ENCODE results near the gene RTP3.

Gene RTP3

GRCh38 chr3:46485779-46486175 lies 12.0 kb upstream of the RTP3 start:
- DNase-seq = no peak
- ATAC-seq (ENCODE audit: insufficient read depth, low read depth) = no peak
- Histone ChIP-seq H3K27ac (ENCODE audit: low read length) (no peak overlapping the region), H3K79me2 (ENCODE audit: insufficient read depth, low read length) (no peaks in the 10 kb centered on the region), H3K4me3 (ENCODE audit: low read depth in 1 of 2, low read length in 2 of 2) (no peak overlapping the region), H3K4me1 (ENCODE audit: insufficient read depth, low read length) (peaks cover 28% of the 10 kb centered on the region), H4K20me1 (ENCODE audit: insufficient read depth, low read length) (no peaks in the 10 kb centered on the region), H3K27me3 (ENCODE audit: insufficient read depth, low read length, poor library complexity) (no peaks in the 10 kb centered on the region), H3K9me3 (ENCODE audit: insufficient read depth, low read length, severe bottlenecking) (no peaks in the 10 kb centered on the region), H2AFZ (ENCODE audit: low read depth, low read length) (no peak overlapping the region), H3K4me2 (ENCODE audit: insufficient read depth, low read length) (no peak overlapping the region), H3K9ac (ENCODE audit: low read depth, low read length) (no peak overlapping the region), H3K36me3 (ENCODE audit: insufficient read depth, low read length) (no peaks in the 10 kb centered on the region)
- TF ChIP-seq EZH2 (IDR thresholded peaks at IDR 0.05; ENCODE audit: borderline replicate concordance, low read depth, low read length, severe bottlenecking) (no peak), CTCF (IDR thresholded peaks at IDR 0.05; ENCODE audit: borderline replicate concordance, extremely low read depth, low read length, poor library complexity, severe bottlenecking) (no peak)

GRCh38 chr3:46488735-46489361 lies 8.9 kb upstream of the RTP3 start:
- peak overlapping the region; percentile 68 for H3K27ac ChIP-seq (ENCODE audit: low read length)
- H3K27me3 ChIP-seq (ENCODE audit: insufficient read depth, low read length, poor library complexity) = no peaks in the 10 kb centered on the region
- no peak overlapping the region for H2AFZ ChIP-seq (ENCODE audit: low read depth, low read length)
- TF ChIP-seq EZH2 (IDR thresholded peaks at IDR 0.05; ENCODE audit: borderline replicate concordance, low read depth, low read length, severe bottlenecking) (no peak), CTCF (IDR thresholded peaks at IDR 0.05; ENCODE audit: borderline replicate concordance, extremely low read depth, low read length, poor library complexity, severe bottlenecking) (peak; percentile 82)
- 0 out of 2 replicates have a peak overlapping the region, but pooled peaks have one; percentile 3 for H3K9ac ChIP-seq (ENCODE audit: low read depth, low read length)
- ATAC-seq (ENCODE audit: insufficient read depth, low read depth) = peak; percentile 90
- no peaks in the 10 kb centered on the region for H3K9me3 ChIP-seq (ENCODE audit: insufficient read depth, low read length, severe bottlenecking)
- no peak overlapping the region for H3K4me3 ChIP-seq (ENCODE audit: low read depth in 1 of 2, low read length in 2 of 2)
- H3K4me2 ChIP-seq (ENCODE audit: insufficient read depth, low read length) = no peak overlapping the region
- H3K36me3 ChIP-seq (ENCODE audit: insufficient read depth, low read length) = no peaks in the 10 kb centered on the region
- H4K20me1 ChIP-seq (ENCODE audit: insufficient read depth, low read length) = no peaks in the 10 kb centered on the region
- peaks cover 46% of the 10 kb centered on the region for H3K4me1 ChIP-seq (ENCODE audit: insufficient read depth, low read length)
- DNase-seq = peak; percentile 89
- no peaks in the 10 kb centered on the region for H3K79me2 ChIP-seq (ENCODE audit: insufficient read depth, low read length)

GRCh38 chr3:46489381-46489780 lies 8.4 kb upstream of the RTP3 start:
- Histone ChIP-seq H3K9ac (ENCODE audit: low read depth, low read length) (0 out of 2 replicates have a peak overlapping the region, but pooled peaks have one; percentile 3), H4K20me1 (ENCODE audit: insufficient read depth, low read length) (no peaks in the 10 kb centered on the region), H3K4me1 (ENCODE audit: insufficient read depth, low read length) (peaks cover 46% of the 10 kb centered on the region), H3K79me2 (ENCODE audit: insufficient read depth, low read length) (no peaks in the 10 kb centered on the region), H3K27ac (ENCODE audit: low read length) (peak overlapping the region; percentile 68), H2AFZ (ENCODE audit: low read depth, low read length) (no peak overlapping the region), H3K9me3 (ENCODE audit: insufficient read depth, low read length, severe bottlenecking) (no peaks in the 10 kb centered on the region), H3K4me2 (ENCODE audit: insufficient read depth, low read length) (no peak overlapping the region), H3K4me3 (ENCODE audit: low read depth in 1 of 2, low read length in 2 of 2) (no peak overlapping the region), H3K36me3 (ENCODE audit: insufficient read depth, low read length) (no peaks in the 10 kb centered on the region), H3K27me3 (ENCODE audit: insufficient read depth, low read length, poor library complexity) (no peaks in the 10 kb centered on the region)
- DNase-seq (no peak), ATAC-seq (ENCODE audit: insufficient read depth, low read depth) (no peak)
- TF ChIP-seq CTCF (IDR thresholded peaks at IDR 0.05; ENCODE audit: borderline replicate concordance, extremely low read depth, low read length, poor library complexity, severe bottlenecking) (no peak), EZH2 (IDR thresholded peaks at IDR 0.05; ENCODE audit: borderline replicate concordance, low read depth, low read length, severe bottlenecking) (no peak)

Measured in DND-41 (cell line).